NCI-H69 (cell line): ENCODE data around the gene EDIL3.
"Not testable (repeated sequence)": the region's sequence is repeated elsewhere in the genome, so short reads cannot be mapped to it uniquely, and the experiment has no call there.

Experiments used
- DNase-seq: peaks from one replicate; lab custom pipeline; 2025; lab: John Stamatoyannopoulos, UW

Gene EDIL3

GRCh38 chr5:84063041-84063440 lies 321.6 kb downstream of the EDIL3 start:
- no peak for DNase-seq

- peak; percentile 11 for DNase-seq
These were observed 325.0 kb downstream of the EDIL3 start for GRCh38 chr5:84059672-84060071.

GRCh38 chr5:84058561-84058960 lies 326.1 kb downstream of the EDIL3 start:
- no peak for DNase-seq

- DNase-seq = no peak
These were observed 327.5 kb downstream of the EDIL3 start for GRCh38 chr5:84057211-84057610.

- no peak for DNase-seq
These were observed 338.7 kb downstream of the EDIL3 start for GRCh38 chr5:84045964-84046363.

GRCh38 chr5:84036842-84037241 lies 347.8 kb downstream of the EDIL3 start:
- DNase-seq = peak; percentile 55

- DNase-seq = no peak
These were observed 352.4 kb downstream of the EDIL3 start for GRCh38 chr5:84032324-84032723.

- no peak for DNase-seq
These were observed 356.6 kb downstream of the EDIL3 start for GRCh38 chr5:84028093-84028492.

- DNase-seq = not testable (repeated sequence)
These were observed 366.2 kb downstream of the EDIL3 start for GRCh38 chr5:84018521-84018920.

- DNase-seq = no peak
These were observed 367.0 kb downstream of the EDIL3 start for GRCh38 chr5:84017523-84018172.

GRCh38 chr5:84016085-84016484 lies 368.6 kb downstream of the EDIL3 start:
- no peak for DNase-seq

- no peak for DNase-seq
These were observed 369.7 kb downstream of the EDIL3 start for GRCh38 chr5:84014966-84015365.

GRCh38 chr5:83993803-83994202 lies 390.9 kb downstream of the EDIL3 start:
- no peak for DNase-seq

- no peak for DNase-seq
These were observed 393.0 kb downstream of the EDIL3 start for GRCh38 chr5:83991566-83992224.

- DNase-seq = peak; percentile 64
These were observed 396.4 kb downstream of the EDIL3 start for GRCh38 chr5:83988293-83988685.

GRCh38 chr5:83987513-83988292 lies 397.0 kb downstream of the EDIL3 start:
- DNase-seq = peak; percentile 84

GRCh38 chr5:83983852-83984251 lies 400.8 kb downstream of the EDIL3 start:
- DNase-seq = no peak

- peak; percentile 96 for DNase-seq
These were observed 410.5 kb downstream of the EDIL3 start for GRCh38 chr5:83973925-83974815.

- DNase-seq = peak; percentile 16
These were observed 411.8 kb downstream of the EDIL3 start for GRCh38 chr5:83972909-83973308.

GRCh38 chr5:83972236-83972635 lies 412.4 kb downstream of the EDIL3 start:
- peak; percentile 49 for DNase-seq

GRCh38 chr5:83967417-83967816 lies 417.3 kb downstream of the EDIL3 start:
- DNase-seq = no peak

- DNase-seq = no peak
These were observed 419.2 kb downstream of the EDIL3 start for GRCh38 chr5:83965441-83965840.
